GM19397 (cell line): ENCODE data around the gene HOXD11.

Experiments
- ATAC-seq: cut with Tn5 transposase; IDR thresholded peaks from one replicate; pipeline ENCODE4 v1.9.1; 2021; ENCODE audit warnings: mild to moderate bottlenecking, moderate library complexity; ENCODE audit not compliant: unreplicated experiment

The HOXD11 gene

GRCh38 chr2:176147210-176147799, 40.2 kb downstream of the HOXD11 start:
- no peak for ATAC-seq

DNA sequence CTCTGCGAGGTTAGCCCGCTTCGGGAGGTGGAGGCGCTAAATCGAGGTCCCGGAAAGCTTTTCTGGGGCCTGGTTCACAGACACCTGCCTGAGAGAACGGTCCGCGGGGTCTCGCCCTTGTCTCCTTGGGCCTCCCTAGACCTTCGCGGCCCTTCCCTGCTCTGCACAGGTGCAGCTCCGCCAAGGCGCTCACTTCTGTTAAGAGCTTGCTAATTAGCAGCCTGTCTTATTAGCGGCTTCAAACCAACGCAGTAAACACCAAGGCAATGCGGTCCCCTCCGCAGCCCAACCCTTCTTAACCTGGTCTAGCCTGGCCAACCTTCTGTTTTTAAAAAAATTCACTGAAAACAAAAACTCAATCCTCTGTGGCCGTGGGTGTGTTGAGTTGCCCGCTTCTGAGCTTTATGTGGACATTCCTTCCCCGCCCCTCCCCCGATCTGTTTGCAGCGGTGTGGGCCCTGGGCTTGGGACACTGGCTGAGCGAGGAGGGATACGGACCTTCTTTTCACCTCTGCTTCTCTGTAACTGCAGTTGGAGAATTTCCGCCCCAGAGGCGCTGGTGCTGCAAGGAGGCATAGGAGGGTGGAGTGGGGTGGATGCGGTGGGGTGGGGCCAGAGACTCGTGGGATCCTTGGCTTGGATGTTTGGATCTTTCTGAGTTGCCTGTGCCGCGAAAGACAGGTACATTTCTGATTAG, 40.9 kb downstream of the HOXD11 start:
- ATAC-seq: no peak

DNA sequence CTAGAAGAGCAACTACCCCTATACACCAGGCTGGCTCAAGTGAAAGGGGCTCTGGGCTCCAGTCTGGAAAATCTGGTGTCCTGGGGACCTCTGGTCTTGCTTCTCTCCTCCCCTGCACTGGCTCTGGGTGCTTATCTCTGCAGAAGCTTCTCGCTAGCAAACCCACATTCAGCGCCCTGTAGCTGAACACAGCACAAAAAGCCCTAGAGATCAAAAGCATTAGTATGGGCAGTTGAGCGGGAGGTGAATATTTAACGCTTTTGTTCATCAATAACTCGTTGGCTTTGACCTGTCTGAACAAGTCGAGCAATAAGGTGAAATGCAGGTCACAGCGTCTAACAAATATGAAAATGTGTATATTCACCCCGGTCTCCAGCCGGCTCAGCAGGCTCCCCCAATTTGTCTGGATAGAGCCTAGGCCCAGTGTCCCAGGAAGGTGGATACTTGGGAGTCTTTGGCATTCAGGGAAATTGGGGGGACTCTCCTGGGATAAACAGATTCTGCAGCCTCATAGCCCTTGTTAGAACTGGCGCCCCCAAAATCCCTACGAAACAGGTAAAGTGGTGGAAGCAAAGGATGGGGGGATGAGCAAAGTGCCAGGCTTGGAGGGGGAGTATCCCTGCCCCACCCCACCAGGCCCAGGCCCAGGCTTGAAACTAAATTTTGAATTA, 41.8 kb downstream of the HOXD11 start:
- no peak for ATAC-seq

- no peak for ATAC-seq
These were observed 42.4 kb downstream of the HOXD11 start for GRCh38 chr2:176149481-176149938.

GRCh38 chr2:176149939-176150583, 43.0 kb downstream of the HOXD11 start:
- no peak for ATAC-seq

- no peak for ATAC-seq
These were observed 43.7 kb downstream of the HOXD11 start for GRCh38 chr2:176150584-176151441.

- ATAC-seq: no peak
These were observed 44.6 kb downstream of the HOXD11 start, which contains the start of gene HOXD4 for GRCh38 chr2:176151442-176152287. HOXD4 (plus strand) TSS chr2:176151550; CDS start chr2:176151634, 84 bp downstream.

DNA sequence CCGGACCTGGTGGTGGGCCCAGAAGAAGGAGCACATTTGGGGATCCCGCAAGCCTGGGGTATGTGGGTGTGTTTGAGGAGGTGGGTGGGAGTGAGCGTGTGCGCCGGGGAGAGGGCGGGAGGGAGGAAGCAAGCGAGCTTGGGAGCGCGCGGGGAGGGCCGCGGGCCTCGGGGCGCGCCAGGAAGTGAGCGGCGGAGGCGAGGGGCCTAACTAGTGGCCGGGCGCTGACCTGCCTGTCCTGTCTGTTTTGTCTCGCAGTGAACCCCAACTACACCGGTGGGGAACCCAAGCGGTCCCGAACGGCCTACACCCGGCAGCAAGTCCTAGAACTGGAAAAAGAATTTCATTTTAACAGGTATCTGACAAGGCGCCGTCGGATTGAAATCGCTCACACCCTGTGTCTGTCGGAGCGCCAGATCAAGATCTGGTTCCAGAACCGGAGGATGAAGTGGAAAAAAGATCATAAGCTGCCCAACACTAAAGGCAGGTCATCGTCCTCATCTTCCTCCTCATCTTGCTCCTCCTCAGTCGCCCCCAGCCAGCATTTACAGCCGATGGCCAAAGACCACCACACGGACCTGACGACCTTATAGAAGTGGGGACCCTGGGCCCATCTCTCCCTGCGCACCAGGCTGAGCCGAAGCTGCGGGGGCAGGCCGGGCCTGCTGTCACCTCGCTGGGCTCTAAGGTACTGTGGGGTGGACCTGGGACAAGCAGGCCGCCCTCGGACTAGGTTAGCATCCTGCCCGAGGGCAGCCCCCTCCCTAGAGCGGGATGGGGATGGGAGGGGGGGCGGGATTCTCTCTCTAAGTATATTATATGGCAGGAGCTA, 45.5 kb downstream of the HOXD11 start:
- no peak for ATAC-seq

- ATAC-seq: no peak
These were observed 47.6 kb downstream of the HOXD11 start for GRCh38 chr2:176154576-176155252.

DNA sequence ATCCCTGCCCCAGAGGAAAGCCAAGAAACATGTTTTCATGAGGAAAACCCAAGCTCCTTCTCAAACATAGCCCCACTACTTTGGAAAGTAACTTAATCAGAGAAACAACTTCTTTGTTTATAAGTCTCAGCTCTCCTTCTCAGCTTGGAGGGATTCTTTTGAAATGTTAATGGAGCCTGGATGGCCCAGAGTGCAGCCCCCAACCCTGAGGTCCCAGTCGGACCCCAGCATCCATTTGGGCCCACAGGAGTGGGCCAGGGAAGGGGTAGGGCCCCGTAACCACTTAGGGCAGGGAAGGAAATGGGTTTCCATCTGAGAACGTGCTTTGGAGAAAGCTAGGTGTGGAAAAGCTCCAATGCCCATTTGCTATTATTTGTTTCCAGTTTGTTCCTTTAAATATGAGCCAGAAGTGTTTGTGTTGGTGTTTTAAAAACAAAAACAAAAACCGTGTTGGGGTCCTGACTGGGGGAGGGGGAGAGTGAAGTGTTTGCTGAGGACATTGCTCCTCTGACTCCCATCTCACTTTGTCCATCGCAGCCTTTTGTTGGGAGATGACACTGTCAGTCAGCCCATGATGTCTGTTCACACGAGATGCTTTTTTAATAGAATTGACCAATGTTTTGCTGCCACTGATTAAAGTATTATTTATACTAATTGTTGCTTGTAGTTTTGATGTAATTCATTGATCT, 48.4 kb downstream of the HOXD11 start:
- ATAC-seq: no peak

GRCh38 chr2:176156301-176156806, 49.3 kb downstream of the HOXD11 start:
- no peak for ATAC-seq

DNA sequence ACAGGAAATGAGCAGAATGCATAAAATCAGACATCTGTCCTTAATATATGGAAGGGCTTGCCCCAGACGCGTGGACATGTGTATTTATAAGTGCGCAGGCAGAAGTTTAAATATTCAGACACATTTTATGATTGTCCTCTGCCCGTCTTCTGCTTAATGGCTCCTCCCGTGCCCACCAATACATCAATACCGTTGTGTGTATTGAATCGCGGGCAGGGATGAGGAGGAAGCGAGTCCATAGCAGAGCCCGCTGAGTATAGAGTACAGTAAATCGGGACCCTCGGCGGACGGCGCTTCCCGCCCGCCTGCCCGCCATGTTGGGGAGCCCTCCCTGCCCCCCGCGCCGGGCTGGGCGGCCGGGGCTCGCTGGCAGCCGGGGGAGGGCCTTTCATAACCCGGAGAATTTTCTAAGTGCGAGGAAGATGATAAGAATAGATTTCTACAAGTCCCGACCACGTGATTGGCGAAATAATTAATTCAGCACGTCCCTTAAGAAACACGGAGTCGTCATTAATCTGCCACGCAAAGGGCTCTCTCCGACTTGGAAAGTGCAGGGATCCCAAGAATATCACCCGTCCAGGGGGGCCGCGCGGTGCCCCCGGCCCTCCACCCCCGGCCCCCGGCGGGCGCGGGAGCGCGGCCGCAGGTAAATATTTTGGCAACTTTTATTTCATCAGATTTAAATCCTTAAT, 49.9 kb downstream of the HOXD11 start, which contains the start of gene HOXD3:
Gene HOXD3 (plus strand): TSS at position 501 of the 692 bp plus-strand sequence. CDS start 11,808 bp downstream, outside the sequence.
- ATAC-seq: no peak

- no peak for ATAC-seq
These were observed 50.6 kb downstream of the HOXD11 start for GRCh38 chr2:176157499-176158185.

- no peak for ATAC-seq
These were observed 51.1 kb downstream of the HOXD11 start for GRCh38 chr2:176158186-176158591.

GRCh38 chr2:176158855-176159662, 52.0 kb downstream of the HOXD11 start:
- no peak for ATAC-seq
